Uterus (tissue), 4 donors: ENCODE data around the gene HERPUD2. TPM values are rescaled to one million over a fixed set of nuclear protein-coding genes. Genes with fewer than 3 reads are reported as not detected.

Experiments
- DNase-seq, 2 donors: peaks; one replicate each; pipeline ENCODE4 v3.0.0-alpha.2; 2019 to 2020
- H3K27ac ChIP-seq, 2 donors: fragments of 200-600 bp; sonication (generic); 1 replicate in 1 of 2; 2 replicates in 1 of 2; pipeline ENCODE4 v1.5.1; 2016 to 2018
- H3K27me3 ChIP-seq, 2 donors: fragments of 200-600 bp; sonication (generic); one replicate each; pipeline ENCODE4 v1.5.1; 2018 to 2019; ENCODE audit warnings: control low read depth in 1 of 2
- H3K36me3 ChIP-seq, 2 donors: fragments of 200-600 bp; sonication (generic); one replicate each; pipeline ENCODE4 v1.5.1; 2019; ENCODE audit warnings: control low read depth in 1 of 2
- H3K4me1 ChIP-seq, 2 donors: fragments of 200-600 bp; sonication (generic); one replicate each; pipeline ENCODE4 v1.5.1; 2018 to 2019; ENCODE audit warnings: control low read depth in 1 of 2
- H3K4me3 ChIP-seq, 2 donors: fragments of 200-600 bp; sonication (generic); 1 replicate in 1 of 2; 2 replicates in 1 of 2; pipeline ENCODE4 v1.5.1; 2018 to 2019; ENCODE audit warnings: mild to moderate bottlenecking in 1 of 2
- H3K9me3 ChIP-seq, 2 donors: fragments of 200-600 bp; sonication (generic); one replicate each; pipeline ENCODE4 v1.5.1; 2019; ENCODE audit warnings: control low read depth in 1 of 2
- POLR2A ChIP-seq, 2 donors: fragments of 450-650 bp; IDR thresholded peaks; one replicate each; pipeline ENCODE4 v1.6.1; 2016; ENCODE audit warnings: antibody characterized with exemption in 2 of 2, mild to moderate bottlenecking in 1 of 2, moderate library complexity in 1 of 2
- intact Hi-C: fragments of 100-400 bp; cut with DNase I; formaldehyde crosslinking; loops from one replicate; pipeline ENCODE4 v1.15.1; 2023; ENCODE audit warnings: low total_unique reads
- total RNA-seq, 4 donors: library from RNA; depleted of rRNA in 3 of 4; stranded (reverse); fragments of >200 nt in 3 of 4; gene quantifications; one replicate each; pipeline versions ENCODE4 v1.1.0 to v1.2.4, GENCODE V29; 2014 to 2023
- TF ChIP-seq, protein P1 (sequence below), 4 experiments: fragments of 200-600 bp in 2 of 4; fragments of 450-650 bp in 2 of 4; sonication (generic) in 2 of 4; IDR thresholded peaks; one replicate each; pipeline ENCODE4 v1.5.1; 2016 to 2019; ENCODE audit warnings: antibody characterized with exemption in 4 of 4, mild to moderate bottlenecking in 2 of 4, moderate library complexity in 1 of 4
- donor health status: DM: yes; HTN: yes; CAD: no.

HERPUD2 gene, protein sequence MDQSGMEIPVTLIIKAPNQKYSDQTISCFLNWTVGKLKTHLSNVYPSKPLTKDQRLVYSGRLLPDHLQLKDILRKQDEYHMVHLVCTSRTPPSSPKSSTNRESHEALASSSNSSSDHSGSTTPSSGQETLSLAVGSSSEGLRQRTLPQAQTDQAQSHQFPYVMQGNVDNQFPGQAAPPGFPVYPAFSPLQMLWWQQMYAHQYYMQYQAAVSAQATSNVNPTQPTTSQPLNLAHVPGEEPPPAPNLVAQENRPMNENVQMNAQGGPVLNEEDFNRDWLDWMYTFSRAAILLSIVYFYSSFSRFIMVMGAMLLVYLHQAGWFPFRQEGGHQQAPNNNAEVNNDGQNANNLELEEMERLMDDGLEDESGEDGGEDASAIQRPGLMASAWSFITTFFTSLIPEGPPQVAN
- total RNA-seq: 10 to 100 TPM; 27.7 to 49.6 (median 40.6) TPM

DNA sequence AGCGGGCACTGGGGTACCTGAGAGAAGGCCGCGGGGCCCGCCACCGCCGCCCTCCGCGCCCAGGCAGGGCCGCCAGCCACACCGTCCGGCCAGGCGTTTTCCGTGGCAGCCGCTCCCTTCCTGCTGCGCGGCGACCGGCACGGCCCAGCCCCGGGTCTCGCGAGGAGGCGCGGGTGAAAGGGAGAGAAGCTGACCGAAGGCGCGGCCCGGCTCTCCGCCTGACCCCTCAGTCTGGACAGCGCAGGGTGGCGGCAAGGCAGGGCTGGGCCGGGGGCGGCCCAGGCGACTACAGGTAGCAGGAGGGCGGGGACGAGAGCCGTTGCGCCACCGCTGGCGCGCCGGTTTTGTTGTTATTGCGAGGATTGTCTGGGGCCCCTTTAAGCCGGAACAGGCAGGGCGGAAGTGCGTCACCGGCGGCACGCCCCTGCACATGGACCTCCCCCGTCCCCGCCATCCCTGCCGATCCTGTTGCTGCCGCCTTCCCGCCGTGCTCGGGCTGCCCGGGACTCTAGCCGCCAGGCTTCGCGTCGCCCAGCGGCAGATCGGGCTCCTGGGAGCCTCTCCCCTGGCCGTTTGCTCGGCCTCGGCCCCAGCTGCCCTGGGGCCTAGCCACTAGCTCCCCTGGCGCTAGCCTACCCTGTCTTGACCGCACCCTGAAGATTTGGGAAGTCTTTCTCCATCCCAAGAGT is at the start of gene HERPUD2:
Gene HERPUD2, minus strand, starts transcription at position 352 of the 689 bp plus-strand sequence. CDS start 805 bp downstream, outside the sequence.
- peak; percentile 90 to 93 for DNase-seq
- intact Hi-C loops: no loop called here
- Histone ChIP-seq H3K4me3 (peak within 1 kb of the TSS; percentile 95 to 96), H3K9me3 (no peaks in the 10 kb centered on the region), H3K27ac (peak within 1 kb of the TSS; percentile 88 to 90), H3K27me3 (no peaks in the 10 kb centered on the region), H3K4me1 (peaks cover 0 to 6% of the 10 kb centered on the region in 2 donors), H3K36me3 (no peaks in the 10 kb centered on the region)
- peak; percentile 93 to 96 for TF ChIP-seq POLR2A (IDR thresholded peaks at IDR 0.05)
- TF ChIP-seq, protein P1, sequence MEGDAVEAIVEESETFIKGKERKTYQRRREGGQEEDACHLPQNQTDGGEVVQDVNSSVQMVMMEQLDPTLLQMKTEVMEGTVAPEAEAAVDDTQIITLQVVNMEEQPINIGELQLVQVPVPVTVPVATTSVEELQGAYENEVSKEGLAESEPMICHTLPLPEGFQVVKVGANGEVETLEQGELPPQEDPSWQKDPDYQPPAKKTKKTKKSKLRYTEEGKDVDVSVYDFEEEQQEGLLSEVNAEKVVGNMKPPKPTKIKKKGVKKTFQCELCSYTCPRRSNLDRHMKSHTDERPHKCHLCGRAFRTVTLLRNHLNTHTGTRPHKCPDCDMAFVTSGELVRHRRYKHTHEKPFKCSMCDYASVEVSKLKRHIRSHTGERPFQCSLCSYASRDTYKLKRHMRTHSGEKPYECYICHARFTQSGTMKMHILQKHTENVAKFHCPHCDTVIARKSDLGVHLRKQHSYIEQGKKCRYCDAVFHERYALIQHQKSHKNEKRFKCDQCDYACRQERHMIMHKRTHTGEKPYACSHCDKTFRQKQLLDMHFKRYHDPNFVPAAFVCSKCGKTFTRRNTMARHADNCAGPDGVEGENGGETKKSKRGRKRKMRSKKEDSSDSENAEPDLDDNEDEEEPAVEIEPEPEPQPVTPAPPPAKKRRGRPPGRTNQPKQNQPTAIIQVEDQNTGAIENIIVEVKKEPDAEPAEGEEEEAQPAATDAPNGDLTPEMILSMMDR (IDR thresholded peaks at IDR 0.05): peak in 1 of 4 experiments; percentile 4

DNA sequence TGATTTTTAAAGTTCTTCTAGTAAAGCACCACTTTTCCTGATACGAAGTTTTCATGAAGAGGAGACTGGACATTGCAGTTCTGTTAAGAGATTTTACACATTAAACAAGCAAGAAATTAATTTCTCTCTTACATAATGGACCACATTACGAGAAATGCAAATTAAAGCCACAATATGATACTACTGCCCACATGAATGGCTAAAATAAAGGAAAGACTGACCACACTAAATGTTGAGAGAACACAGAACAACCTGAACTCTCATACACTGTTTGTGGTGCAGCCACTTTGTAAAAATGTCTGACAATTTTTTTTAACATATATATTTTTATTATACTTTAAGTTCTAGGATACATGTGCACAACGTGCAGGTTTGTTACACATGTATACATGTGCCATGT is 44.0 kb upstream of the HERPUD2 start:
- H3K4me3 ChIP-seq: no peak overlapping the region
- H3K9me3 ChIP-seq: no peaks in the 10 kb centered on the region
- H3K4me1 ChIP-seq: no peaks in the 10 kb centered on the region
- no peaks in the 10 kb centered on the region for H3K36me3 ChIP-seq
- DNase-seq: no peak
- no peak for TF ChIP-seq POLR2A (IDR thresholded peaks at IDR 0.05)
- TF ChIP-seq, protein P1 (IDR thresholded peaks at IDR 0.05): no peak
- H3K27me3 ChIP-seq: no peaks in the 10 kb centered on the region
- intact Hi-C loops: no loop called here
- no peak overlapping the region for H3K27ac ChIP-seq

DNA sequence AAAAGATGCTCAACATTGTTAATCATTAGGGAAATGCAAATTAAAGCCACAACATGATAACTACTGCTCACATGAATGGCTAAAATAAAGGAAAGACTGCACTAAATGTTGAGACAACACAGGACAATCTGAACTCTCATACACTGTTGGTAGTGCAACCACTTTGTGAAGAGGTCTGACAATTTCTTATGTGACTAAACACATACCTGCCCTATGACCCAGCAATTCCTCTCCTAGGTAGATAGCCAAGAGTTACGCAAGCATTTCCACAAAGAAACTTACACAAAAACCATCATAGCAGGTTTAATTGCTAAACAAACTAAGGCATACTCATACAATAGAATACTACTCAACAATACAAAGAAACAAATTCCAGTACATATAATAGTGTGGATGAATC is 41.8 kb upstream of the HERPUD2 start:
- no peak overlapping the region for H3K27ac ChIP-seq
- H3K27me3 ChIP-seq: no peaks in the 10 kb centered on the region
- intact Hi-C loops: no loop called here
- H3K4me1 ChIP-seq: no peaks in the 10 kb centered on the region
- H3K9me3 ChIP-seq: no peaks in the 10 kb centered on the region
- H3K36me3 ChIP-seq: no peaks in the 10 kb centered on the region
- H3K4me3 ChIP-seq: no peak overlapping the region
- TF ChIP-seq POLR2A (IDR thresholded peaks at IDR 0.05): no peak
- TF ChIP-seq, protein P1 (IDR thresholded peaks at IDR 0.05): no peak
- DNase-seq: no peak

DNA sequence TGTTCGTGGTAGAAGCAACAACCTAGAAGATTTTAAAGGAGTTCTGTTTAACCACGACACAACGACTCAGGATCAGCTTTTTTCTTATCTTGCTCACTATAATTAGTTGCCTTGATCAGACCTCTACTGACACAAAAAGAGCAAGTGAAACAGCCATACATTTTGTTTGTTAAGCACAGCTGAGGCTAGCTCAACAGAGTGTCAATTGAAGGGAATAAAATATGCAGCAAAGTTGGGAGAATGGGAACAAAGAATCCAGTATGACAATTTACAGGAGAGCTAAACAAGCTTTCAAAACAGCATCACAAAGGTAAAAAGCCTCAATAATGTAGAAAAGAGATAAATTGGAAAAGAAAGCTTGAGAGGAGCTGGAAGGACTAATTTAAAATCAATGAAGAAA is 40.5 kb upstream of the HERPUD2 start:
- Histone ChIP-seq H3K36me3 (no peaks in the 10 kb centered on the region), H3K4me1 (no peaks in the 10 kb centered on the region), H3K9me3 (no peaks in the 10 kb centered on the region), H3K27me3 (no peaks in the 10 kb centered on the region), H3K4me3 (no peak overlapping the region), H3K27ac (no peak overlapping the region)
- intact Hi-C loops: no loop called here
- TF ChIP-seq POLR2A (IDR thresholded peaks at IDR 0.05): no peak
- TF ChIP-seq, protein P1 (IDR thresholded peaks at IDR 0.05): no peak
- no peak for DNase-seq

DNA sequence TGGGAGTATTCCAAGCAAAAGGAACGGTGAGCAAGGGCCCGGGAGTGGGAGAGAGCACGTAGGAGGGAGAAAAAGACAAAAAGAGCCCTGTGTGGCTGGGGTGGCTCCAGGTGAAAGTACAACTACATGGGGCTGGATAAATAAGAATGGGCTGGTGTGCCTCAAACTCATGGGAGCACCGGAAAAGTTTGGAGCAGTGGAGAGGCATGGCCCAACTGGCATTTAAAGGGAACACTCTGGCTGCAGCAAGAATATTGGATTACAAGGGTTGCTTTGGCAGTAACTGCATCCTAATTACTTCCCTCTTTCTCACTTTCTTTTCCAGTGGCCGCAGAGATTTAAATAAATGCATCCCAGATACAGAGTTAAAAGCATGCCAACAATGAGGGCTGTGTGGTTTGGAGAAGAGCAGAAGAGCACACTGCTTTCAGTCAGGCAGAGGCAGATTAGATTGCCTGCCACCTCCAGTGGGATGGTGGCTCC is 39.1 kb upstream of the HERPUD2 start:
- TF ChIP-seq, protein P1 (IDR thresholded peaks at IDR 0.05): no peak
- no peak for TF ChIP-seq POLR2A (IDR thresholded peaks at IDR 0.05)
- H3K27ac ChIP-seq: no peak overlapping the region
- no peaks in the 10 kb centered on the region for H3K36me3 ChIP-seq
- no peaks in the 10 kb centered on the region for H3K27me3 ChIP-seq
- DNase-seq: no peak
- intact Hi-C loops: no loop called here
- H3K4me1 ChIP-seq: peaks cover 0 to 3% of the 10 kb centered on the region in 2 donors
- no peak overlapping the region for H3K4me3 ChIP-seq
- no peaks in the 10 kb centered on the region for H3K9me3 ChIP-seq
